ENCODE data around the gene TMEM140.

The TMEM140 gene

DNA sequence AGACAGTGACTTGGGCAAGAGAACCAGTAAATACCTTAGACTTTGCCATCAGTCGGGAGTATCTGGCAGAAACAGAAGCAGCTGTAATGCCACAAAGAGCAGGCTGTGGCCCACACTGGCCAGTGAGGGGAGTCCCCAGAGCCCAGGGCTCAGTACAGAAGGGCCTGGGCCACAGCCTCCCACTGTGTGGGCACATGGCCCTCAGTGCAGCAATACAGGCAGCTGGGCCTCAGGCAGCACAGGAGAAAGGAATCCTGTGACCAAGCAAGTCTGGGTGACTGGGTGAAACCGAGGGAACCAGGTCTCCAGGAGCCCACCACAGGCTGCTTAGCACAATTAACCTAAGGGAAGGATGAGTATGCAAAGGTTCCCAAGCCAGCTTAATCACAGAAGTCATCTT, 49.5 kb downstream of the TMEM140 start:
- DNase-seq (ENCODE audit: low spot score in 2 of 2) = no peak
- H3K36me3 ChIP-seq (replicated peaks) = peaks cover 6% of the 10 kb centered on the region
- no peaks in the 10 kb centered on the region for H3K27me3 ChIP-seq (ENCODE audit: low read depth)
- no peaks in the 10 kb centered on the region; the same call in 1 of the 2 replicates for H3K4me1 ChIP-seq
- no peaks in the 10 kb centered on the region for H3K9me3 ChIP-seq
- H3K4me3 ChIP-seq = no peak overlapping the region
- in situ Hi-C loops (cut with MboI; ENCODE audit: low sequenced_read_pairs) = no loop called here

DNA sequence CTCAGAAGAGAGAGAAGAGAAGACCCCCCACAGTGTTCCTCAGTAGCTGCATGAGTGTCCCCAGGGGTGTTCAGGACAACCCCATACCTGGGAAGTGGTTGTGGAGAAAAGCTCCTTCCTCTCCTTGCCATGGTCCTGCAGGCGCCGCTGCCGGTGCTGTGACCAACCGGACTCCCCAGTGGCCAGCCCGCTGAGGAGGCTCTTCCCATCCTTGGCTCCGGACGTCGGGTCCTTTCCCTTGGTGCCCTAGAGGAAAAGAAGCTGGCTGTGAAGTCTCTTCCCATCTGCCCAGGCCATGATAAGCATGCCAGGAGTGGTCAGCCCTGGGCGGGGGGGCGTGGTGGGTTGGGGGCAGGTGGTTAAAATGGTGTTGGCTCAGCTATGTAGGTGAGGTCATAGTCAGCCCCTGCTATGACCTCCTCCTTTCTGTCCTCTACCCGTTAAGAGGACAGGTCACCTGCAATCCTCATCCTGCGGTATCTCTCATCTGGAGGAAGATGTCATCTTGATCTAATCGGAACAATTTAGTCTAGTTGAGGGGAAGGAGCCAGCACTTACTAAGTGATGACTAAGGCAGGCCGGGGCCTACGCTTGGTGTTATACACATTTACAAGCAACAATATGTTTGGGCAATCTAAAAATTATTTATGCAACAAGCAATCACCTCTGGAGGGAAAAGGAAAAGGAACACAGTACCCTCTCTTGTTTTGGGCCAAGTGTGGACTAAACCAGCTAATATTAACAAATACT, 50.2 kb downstream of the TMEM140 start:
- Histone ChIP-seq H3K4me3 (no peak overlapping the region), H3K4me1 (no peaks in the 10 kb centered on the region; the same call in 1 of the 2 replicates), H3K9me3 (no peaks in the 10 kb centered on the region), H3K27me3 (ENCODE audit: low read depth) (no peaks in the 10 kb centered on the region), H3K36me3 (replicated peaks) (peaks cover 9% of the 10 kb centered on the region)
- DNase-seq (ENCODE audit: low spot score in 2 of 2) = no peak
- in situ Hi-C loops (cut with MboI; ENCODE audit: low sequenced_read_pairs) = no loop called here

DNA sequence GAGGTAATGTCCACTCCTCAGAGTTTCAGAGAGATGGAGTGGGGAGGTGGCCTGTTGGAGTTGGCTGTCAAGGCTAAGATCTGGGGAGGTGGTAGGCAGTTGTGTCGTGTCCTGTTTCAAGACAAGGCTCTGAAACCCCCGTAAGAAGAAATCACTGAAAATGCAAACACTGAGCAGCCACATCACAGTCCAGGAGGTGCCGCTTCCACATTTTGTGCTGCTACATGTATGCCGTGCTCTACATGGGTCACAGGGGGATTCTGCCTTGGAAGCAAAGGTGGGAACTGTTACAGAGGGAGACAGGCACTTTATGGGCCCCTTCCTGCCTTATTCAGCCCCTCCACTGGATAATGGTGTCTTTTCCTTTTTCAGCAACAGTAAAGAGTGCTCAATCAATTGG, 51.6 kb downstream of the TMEM140 start:
- Histone ChIP-seq H3K4me1 (no peaks in the 10 kb centered on the region; the same call in 1 of the 2 replicates), H3K4me3 (no peak overlapping the region), H3K9me3 (no peaks in the 10 kb centered on the region), H3K27me3 (ENCODE audit: low read depth) (no peaks in the 10 kb centered on the region), H3K36me3 (replicated peaks) (peaks cover 9% of the 10 kb centered on the region)
- in situ Hi-C loops (cut with MboI; ENCODE audit: low sequenced_read_pairs) = no loop called here
- DNase-seq (ENCODE audit: low spot score in 2 of 2) = no peak

DNA sequence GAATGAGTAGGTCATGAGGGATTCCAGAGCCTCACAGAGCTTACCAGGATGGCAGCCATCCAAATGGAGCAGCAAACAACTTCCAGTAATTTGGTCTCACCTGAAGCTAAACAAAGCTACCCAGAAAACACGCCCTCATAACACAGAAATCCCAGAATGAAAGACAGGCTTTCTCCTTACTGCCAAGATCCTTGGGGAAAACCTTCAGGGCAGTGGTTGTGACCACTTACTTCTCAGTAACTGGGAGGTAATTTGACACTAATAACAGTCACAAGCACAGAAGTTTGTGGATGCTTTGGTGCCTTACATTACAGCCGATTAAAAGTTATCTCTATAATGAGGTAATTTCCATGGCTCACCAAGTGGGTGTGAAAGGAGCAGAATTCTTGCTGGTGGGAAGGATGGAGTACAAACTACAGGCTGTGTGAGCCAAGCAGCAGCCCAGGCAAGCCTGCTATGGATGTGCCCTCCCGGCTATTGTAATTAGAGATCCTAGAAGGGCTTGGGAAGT, 53.0 kb downstream of the TMEM140 start:
- Histone ChIP-seq H3K27me3 (ENCODE audit: low read depth) (no peaks in the 10 kb centered on the region), H3K36me3 (replicated peaks) (peaks cover 9% of the 10 kb centered on the region), H3K4me1 (no peaks in the 10 kb centered on the region; the same call in 1 of the 2 replicates), H3K4me3 (no peak overlapping the region), H3K9me3 (no peaks in the 10 kb centered on the region)
- DNase-seq (ENCODE audit: low spot score in 2 of 2) = no peak
- in situ Hi-C loops (cut with MboI; ENCODE audit: low sequenced_read_pairs) = no loop called here

DNA sequence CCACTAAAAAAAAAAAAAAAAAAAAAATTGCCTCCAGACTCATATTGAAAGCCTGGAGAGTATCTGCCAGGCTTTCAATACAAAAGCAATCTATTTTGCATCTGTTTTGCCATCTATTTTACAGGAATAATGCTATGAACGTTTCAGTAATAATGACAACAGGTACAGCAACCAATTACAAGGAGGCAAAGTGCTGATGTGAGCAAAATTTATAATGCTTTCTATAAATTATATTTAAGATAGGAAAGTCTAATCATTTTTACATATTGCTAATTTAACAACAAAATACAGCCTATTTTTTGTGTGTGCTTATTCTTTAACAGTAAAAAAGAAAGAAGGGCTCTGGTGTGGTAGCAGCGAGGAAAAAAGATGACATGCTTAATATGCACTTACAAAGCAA, 53.5 kb downstream of the TMEM140 start:
- no peak overlapping the region for H3K4me3 ChIP-seq
- no peaks in the 10 kb centered on the region for H3K27me3 ChIP-seq (ENCODE audit: low read depth)
- peaks cover 9% of the 10 kb centered on the region for H3K36me3 ChIP-seq (replicated peaks)
- H3K4me1 ChIP-seq = no peaks in the 10 kb centered on the region; the same call in 1 of the 2 replicates
- no peak for DNase-seq (ENCODE audit: low spot score in 2 of 2)
- H3K9me3 ChIP-seq = no peaks in the 10 kb centered on the region
- in situ Hi-C loops (cut with MboI; ENCODE audit: low sequenced_read_pairs) = no loop called here

DNA sequence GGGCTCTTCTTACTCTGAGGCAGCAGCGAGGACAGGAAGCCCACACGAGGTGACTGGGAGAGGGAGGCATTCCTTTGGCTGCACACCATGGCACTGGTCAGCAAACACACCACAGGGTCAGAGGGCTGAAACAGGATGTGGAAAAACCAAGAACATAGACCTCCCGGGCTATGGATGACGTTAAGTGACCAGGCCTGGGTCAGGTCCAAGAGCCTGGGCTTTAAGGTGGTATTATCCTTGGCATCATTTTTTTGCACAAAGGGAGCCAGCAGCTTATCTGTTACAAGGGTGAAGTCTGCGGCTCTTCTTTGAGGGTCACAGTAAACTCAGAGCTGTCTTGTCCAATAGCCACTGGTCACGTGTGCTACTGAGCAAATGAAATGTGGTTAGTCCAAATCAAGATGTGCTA, 56.5 kb downstream of the TMEM140 start:
- H3K36me3 ChIP-seq (replicated peaks) = peaks cover 6% of the 10 kb centered on the region; the same call in 1 of the 2 replicates
- H3K27me3 ChIP-seq (ENCODE audit: low read depth) = no peaks in the 10 kb centered on the region
- H3K4me1 ChIP-seq = peaks cover 4% of the 10 kb centered on the region
- H3K9me3 ChIP-seq = no peaks in the 10 kb centered on the region
- DNase-seq (ENCODE audit: low spot score in 2 of 2) = no peak
- H3K4me3 ChIP-seq = no peak overlapping the region
- in situ Hi-C loops (cut with MboI; ENCODE audit: low sequenced_read_pairs) = no loop called here

DNA sequence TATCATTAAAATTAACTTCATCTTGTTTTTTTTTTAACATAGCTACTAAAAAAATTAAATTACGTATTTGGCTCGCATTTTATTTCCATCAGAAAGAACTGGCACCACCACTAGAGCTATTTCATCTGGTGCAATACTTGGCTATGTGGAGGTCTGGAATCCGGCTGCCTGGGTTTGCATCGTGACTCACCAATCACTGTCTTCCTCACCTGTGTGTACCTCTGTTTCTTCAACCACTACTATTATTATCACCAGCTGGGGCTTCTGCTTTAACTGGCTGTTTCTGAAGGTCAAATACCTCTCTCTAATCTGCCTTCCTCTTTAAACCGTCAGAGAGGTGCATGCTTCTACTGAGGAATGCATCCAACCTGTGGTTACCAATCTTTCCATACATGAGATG, 57.0 kb downstream of the TMEM140 start:
- in situ Hi-C loops (cut with MboI; ENCODE audit: low sequenced_read_pairs) = no loop called here
- H3K4me3 ChIP-seq = no peak overlapping the region
- H3K9me3 ChIP-seq = no peaks in the 10 kb centered on the region
- H3K27me3 ChIP-seq (ENCODE audit: low read depth) = no peaks in the 10 kb centered on the region
- peaks cover 4% of the 10 kb centered on the region for H3K4me1 ChIP-seq
- no peak for DNase-seq (ENCODE audit: low spot score in 2 of 2)
- peaks cover 6% of the 10 kb centered on the region; the same call in 1 of the 2 replicates for H3K36me3 ChIP-seq (replicated peaks)

DNA sequence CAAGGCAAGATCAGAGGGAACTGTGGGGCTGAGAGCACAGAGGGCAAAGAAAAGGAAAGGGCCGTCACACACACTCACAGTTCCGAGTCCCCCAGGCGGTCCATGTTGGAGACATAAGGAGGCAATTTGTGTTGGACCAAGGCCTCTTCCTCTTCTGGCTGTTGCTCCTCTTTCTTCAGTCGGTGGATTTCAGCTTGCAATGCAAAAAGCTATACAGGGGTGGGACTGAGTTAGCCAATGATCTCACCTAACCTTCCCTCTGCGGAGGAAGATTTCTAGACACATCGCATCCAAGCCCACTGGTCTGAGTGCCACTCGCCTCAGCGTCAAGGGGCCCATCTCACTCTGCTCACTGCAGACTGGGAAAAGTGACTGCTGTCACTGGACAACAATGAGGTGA, 58.0 kb downstream of the TMEM140 start:
- H3K9me3 ChIP-seq = no peaks in the 10 kb centered on the region
- H3K4me1 ChIP-seq = peaks cover 4% of the 10 kb centered on the region; the same call in 1 of the 2 replicates
- no peak for DNase-seq (ENCODE audit: low spot score in 2 of 2)
- in situ Hi-C loops (cut with MboI; ENCODE audit: low sequenced_read_pairs) = no loop called here
- no peaks in the 10 kb centered on the region for H3K27me3 ChIP-seq (ENCODE audit: low read depth)
- H3K36me3 ChIP-seq (replicated peaks) = peaks cover 6% of the 10 kb centered on the region; the same call in 1 of the 2 replicates
- no peak overlapping the region for H3K4me3 ChIP-seq

DNA sequence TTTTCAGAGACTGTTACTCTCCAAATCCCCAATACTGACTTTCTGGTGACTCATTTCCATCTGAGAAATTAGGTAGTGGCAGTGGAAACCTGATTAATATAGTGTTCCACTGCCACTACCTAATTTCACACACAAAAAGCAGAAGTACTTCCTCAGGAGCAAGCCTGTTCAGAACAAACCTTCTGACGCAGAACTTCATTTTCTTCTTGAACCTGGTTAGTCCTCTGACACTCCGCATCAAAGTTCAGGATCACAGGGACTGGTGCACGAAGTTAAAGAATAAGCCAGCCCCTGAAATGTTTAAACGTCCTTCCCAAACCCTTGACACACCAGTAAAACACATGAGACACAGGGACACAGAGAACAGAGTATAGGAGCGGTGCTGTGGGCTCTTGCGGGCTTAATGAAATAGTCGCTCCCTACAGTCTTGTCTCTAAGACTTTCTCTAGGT, 59.1 kb downstream of the TMEM140 start:
- no peak for DNase-seq (ENCODE audit: low spot score in 2 of 2)
- no peaks in the 10 kb centered on the region for H3K27me3 ChIP-seq (ENCODE audit: low read depth)
- peaks cover 6% of the 10 kb centered on the region; the same call in 1 of the 2 replicates for H3K36me3 ChIP-seq (replicated peaks)
- H3K4me3 ChIP-seq = no peak overlapping the region
- in situ Hi-C loops (cut with MboI; ENCODE audit: low sequenced_read_pairs) = no loop called here
- H3K9me3 ChIP-seq = no peaks in the 10 kb centered on the region
- peaks cover 4% of the 10 kb centered on the region; the same call in 1 of the 2 replicates for H3K4me1 ChIP-seq

DNA sequence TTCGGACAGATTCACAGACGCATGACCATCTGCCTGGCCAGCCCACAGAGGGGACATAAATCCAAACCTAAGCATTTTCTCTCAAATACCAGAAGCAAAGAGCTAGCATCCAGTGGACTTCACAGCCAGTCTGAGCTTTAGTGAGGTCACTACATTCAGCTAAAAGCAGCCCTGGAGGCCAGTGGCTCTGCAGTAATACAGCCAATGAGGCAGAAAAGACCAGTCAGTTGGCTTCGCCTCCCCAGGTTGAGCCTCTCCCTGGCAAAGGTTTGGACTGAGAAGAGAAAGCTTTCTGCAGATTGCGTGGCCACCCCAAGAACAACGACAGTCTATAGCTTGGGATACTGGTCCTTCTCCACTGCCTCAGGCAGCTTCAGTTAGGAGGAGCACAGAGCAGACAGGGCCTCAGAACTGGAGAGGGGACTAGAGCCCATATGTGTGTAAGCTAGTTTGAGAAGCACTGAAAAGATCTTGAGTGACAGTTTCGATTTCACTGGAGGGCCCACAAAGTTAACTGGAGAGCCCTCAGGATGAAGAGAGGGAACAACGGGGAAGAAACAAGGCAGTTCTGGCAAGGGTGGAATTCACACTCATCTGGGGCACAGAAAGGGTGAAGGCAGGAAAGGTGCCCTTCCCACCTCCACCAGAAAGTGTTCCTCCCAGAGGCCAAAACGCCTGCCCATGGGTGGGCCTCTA, 59.7 kb downstream of the TMEM140 start:
- Histone ChIP-seq H3K9me3 (no peaks in the 10 kb centered on the region), H3K27me3 (ENCODE audit: low read depth) (no peaks in the 10 kb centered on the region), H3K4me3 (no peak overlapping the region), H3K4me1 (peaks cover 4% of the 10 kb centered on the region; the same call in 1 of the 2 replicates), H3K36me3 (replicated peaks) (peaks cover 1% of the 10 kb centered on the region; the same call in 1 of the 2 replicates)
- in situ Hi-C loops (cut with MboI; ENCODE audit: low sequenced_read_pairs) = no loop called here
- DNase-seq (ENCODE audit: low spot score in 2 of 2) = no peak

DNA sequence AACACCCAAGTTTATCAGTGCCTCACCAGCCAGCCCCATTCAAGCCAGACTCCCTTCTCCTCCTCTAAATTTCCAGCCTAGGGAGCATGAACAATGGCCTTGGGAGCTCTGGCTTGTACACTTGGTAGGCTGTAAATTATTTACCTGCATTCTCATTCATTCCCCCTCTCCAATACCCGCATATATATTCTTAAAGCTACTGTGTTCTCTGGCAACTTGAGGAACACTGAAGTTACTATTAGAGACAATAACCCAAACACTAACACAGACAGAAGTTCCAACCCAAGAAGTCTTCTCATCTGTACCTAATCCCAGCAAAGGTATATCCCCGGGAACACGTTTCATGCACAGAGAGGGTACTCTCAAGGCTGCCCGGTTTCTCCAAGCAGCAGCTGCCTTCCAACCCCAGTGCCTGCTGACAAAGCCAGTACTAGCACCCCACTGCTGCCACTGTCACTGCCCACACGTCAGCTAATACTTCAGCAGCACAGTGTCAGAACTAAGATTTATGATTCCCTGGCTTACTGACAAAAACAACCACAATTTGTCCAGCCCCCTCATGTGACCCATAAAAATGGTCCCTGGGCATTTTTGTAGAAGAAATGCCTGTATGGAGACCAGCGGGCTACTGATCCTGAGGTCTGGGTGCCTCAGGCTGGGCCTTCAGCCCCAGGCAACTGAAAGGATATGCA, 60.4 kb downstream of the TMEM140 start:
- no peaks in the 10 kb centered on the region; the same call in 1 of the 2 replicates for H3K36me3 ChIP-seq (replicated peaks)
- in situ Hi-C loops (cut with MboI; ENCODE audit: low sequenced_read_pairs) = no loop called here
- H3K9me3 ChIP-seq = no peaks in the 10 kb centered on the region
- H3K4me1 ChIP-seq = peaks cover 4% of the 10 kb centered on the region; the same call in 1 of the 2 replicates
- no peak for DNase-seq (ENCODE audit: low spot score in 2 of 2)
- no peak overlapping the region for H3K4me3 ChIP-seq
- no peaks in the 10 kb centered on the region for H3K27me3 ChIP-seq (ENCODE audit: low read depth)

DNA sequence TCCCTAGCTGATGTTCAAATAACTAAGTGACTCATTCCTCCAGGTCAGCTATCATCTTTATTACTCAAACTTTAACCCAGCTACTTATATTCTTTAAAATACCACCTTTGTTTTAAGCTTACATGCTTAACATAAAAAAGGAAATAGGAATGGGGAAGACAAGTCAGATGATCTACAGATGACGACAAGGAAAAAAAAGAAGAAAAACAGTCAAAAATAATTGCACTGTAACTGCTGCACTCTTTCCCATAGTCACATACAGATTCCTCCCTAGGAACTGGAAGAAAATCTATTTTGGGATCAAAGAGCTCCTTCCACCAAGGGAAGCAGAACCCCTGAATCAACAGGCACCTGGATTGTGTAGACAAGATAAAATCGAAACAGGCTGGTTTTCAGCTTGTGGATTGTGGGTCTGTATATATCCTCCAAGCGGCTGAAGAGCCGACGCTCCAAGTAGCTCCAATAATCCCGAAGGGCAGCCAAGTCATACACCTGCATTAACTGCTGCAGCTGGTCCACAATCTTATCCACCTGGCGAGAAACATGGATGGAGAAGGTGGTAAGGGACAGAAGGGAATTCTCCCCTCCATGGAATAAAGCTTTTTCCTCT, 61.5 kb downstream of the TMEM140 start:
- in situ Hi-C loops (cut with MboI; ENCODE audit: low sequenced_read_pairs) = no loop called here
- Histone ChIP-seq H3K4me1 (peaks cover 4% of the 10 kb centered on the region; the same call in 1 of the 2 replicates), H3K4me3 (no peak overlapping the region)

DNA sequence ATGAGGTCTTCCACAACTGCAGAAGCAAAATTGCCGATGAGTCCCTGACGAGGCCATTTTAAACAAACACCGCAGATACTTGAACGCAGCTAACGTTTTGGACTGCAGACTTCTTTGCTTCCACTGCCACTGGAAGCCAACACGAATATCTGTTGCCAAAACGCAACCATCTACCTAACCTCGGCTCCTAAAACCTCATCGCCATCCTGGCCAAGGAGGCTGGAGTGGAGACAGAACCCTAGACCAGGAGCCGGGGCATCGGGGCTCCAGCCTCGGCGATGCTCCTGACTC, 63.0 kb downstream of the TMEM140 start:
- peaks cover 6% of the 10 kb centered on the region; the same call in 1 of the 2 replicates for H3K4me1 ChIP-seq
- in situ Hi-C loops (cut with MboI; ENCODE audit: low sequenced_read_pairs) = no loop called here
- no peak for DNase-seq (ENCODE audit: low spot score in 2 of 2)

More for the DNA sequence above, 61.5 kb downstream of the TMEM140 start:
- Histone ChIP-seq H3K27me3 (ENCODE audit: low read depth) (no peaks in the 10 kb centered on the region), H3K36me3 (replicated peaks) (no peaks in the 10 kb centered on the region; the same call in 1 of the 2 replicates), H3K9me3 (no peaks in the 10 kb centered on the region)
- no peak for DNase-seq (ENCODE audit: low spot score in 2 of 2)

More for the DNA sequence above, 63.0 kb downstream of the TMEM140 start:
- H3K36me3 ChIP-seq (replicated peaks) = no peaks in the 10 kb centered on the region
- H3K4me3 ChIP-seq = peak overlapping the region; percentile 84
- no peaks in the 10 kb centered on the region for H3K9me3 ChIP-seq
- H3K27me3 ChIP-seq (ENCODE audit: low read depth) = no peaks in the 10 kb centered on the region
